Measurements from ENCODE around the gene B3GALNT2. TPM values are rescaled to one million over a fixed set of nuclear protein-coding genes. Genes with fewer than 3 reads are reported as not detected.
A peak's percentile ranks its signal among the peaks of the same experiment; 100 is the strongest.

Gene B3GALNT2
- total RNA-seq, 1 experiment from 2014 or later: 26.4 TPM

- Histone ChIP-seq H3F3A (ENCODE audit: low read length, unreplicated experiment) (no peaks in the 10 kb centered on the region), H3K79me2 (ENCODE audit: low read length) (peaks cover 17% of the 10 kb centered on the region), H3K4me1 (ENCODE audit: insufficient read depth, low read length) (no peaks in the 10 kb centered on the region), H3K4me2 (ENCODE audit: low read length) (no peak overlapping the region), H3K9me2 (replicated peaks; ENCODE audit: low read length) (no peaks in the 10 kb centered on the region), H3K27ac (ENCODE audit: low read length) (no peak overlapping the region), H3K9me3 (ENCODE audit: low read length) (no peaks in the 10 kb centered on the region), H3K36me3 (ENCODE audit: low read depth, low read length) (no peaks in the 10 kb centered on the region), H3K9ac (ENCODE audit: low read length) (no peak overlapping the region), H3K4me3 (ENCODE audit: low read length) (no peak overlapping the region), H2AFZ (ENCODE audit: low read length) (no peak overlapping the region), H4K20me1 (ENCODE audit: low read length) (no peaks in the 10 kb centered on the region), H3K27me3 (ENCODE audit: low read length) (no peaks in the 10 kb centered on the region)
- TF ChIP-seq, protein P1, sequence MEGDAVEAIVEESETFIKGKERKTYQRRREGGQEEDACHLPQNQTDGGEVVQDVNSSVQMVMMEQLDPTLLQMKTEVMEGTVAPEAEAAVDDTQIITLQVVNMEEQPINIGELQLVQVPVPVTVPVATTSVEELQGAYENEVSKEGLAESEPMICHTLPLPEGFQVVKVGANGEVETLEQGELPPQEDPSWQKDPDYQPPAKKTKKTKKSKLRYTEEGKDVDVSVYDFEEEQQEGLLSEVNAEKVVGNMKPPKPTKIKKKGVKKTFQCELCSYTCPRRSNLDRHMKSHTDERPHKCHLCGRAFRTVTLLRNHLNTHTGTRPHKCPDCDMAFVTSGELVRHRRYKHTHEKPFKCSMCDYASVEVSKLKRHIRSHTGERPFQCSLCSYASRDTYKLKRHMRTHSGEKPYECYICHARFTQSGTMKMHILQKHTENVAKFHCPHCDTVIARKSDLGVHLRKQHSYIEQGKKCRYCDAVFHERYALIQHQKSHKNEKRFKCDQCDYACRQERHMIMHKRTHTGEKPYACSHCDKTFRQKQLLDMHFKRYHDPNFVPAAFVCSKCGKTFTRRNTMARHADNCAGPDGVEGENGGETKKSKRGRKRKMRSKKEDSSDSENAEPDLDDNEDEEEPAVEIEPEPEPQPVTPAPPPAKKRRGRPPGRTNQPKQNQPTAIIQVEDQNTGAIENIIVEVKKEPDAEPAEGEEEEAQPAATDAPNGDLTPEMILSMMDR (conservative IDR thresholded peaks at IDR 0.05; ENCODE audit: low read depth, low read length): no peak
- no peak for TF ChIP-seq EZH2 (IDR thresholded peaks at IDR 0.05; ENCODE audit: low read length, unreplicated experiment)
- no peak for TF ChIP-seq EZH2phosphoT487 (IDR thresholded peaks at IDR 0.05; ENCODE audit: borderline replicate concordance, low read length)
- no TSS peak for BruUV-seq (replicated peaks)
- CTCF ChIA-PET: no interaction called here
- POLR2A ChIA-PET (ENCODE audit: unreplicated experiment): no interaction called here
- ATAC-seq: no peak
- DNase-seq: no peak
- intact Hi-C loops (cut with micrococcal nuclease): no loop called here
Observed at GRCh38 chr1:235403593-235403992, 100.7 kb downstream of the B3GALNT2 start.

DNA sequence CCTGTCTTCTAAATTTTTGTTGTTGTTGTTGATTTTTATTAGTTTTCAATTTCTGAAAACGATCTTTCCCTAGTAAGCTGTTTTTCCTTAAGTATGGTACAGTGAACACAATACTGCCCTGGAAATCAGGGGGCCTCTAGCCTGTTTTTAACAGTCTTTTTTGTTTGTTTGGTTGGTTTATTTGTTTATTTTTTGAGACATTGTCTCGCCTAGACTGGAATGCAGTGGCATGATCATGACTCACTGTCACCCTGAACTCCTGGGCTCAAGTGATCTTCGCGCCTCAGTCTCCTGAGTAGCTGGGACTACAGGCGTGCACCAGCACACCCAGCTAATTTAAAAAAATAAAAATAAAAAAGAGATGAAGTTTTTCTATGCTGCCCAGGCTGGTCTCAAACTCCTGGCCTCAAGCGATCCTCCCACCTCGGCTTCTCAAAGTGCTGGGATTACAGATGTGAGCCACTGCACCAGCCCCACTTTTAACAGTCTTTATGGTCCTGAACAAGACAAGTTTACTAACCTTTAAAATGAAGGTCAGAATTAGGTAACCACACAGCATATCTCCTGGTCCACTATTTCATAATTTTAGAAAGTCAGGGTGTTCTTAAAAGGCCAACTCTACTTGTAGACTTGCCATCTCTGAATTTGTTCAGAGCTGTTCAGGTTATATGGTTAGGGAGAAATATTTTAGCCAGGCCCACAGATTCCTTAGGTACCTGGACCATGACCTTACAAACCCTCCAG is 101.6 kb downstream of the B3GALNT2 start:
- Histone ChIP-seq H3K27me3 (ENCODE audit: low read length) (no peaks in the 10 kb centered on the region), H3K27ac (ENCODE audit: low read length) (no peak overlapping the region), H3K4me3 (ENCODE audit: low read length) (no peak overlapping the region), H3K4me2 (ENCODE audit: low read length) (no peak overlapping the region), H3K36me3 (ENCODE audit: low read depth, low read length) (no peaks in the 10 kb centered on the region), H4K20me1 (ENCODE audit: low read length) (no peaks in the 10 kb centered on the region), H2AFZ (ENCODE audit: low read length) (no peak overlapping the region), H3K9me3 (ENCODE audit: low read length) (no peaks in the 10 kb centered on the region), H3F3A (ENCODE audit: low read length, unreplicated experiment) (no peaks in the 10 kb centered on the region), H3K79me2 (ENCODE audit: low read length) (peaks cover 20% of the 10 kb centered on the region), H3K9ac (ENCODE audit: low read length) (no peak overlapping the region), H3K9me2 (replicated peaks; ENCODE audit: low read length) (no peaks in the 10 kb centered on the region), H3K4me1 (ENCODE audit: insufficient read depth, low read length) (0 out of 2 replicates have a peak, but pooled peaks cover 3% of the 10 kb centered on the region)
- intact Hi-C loops (cut with micrococcal nuclease): no loop called here
- POLR2A ChIA-PET (ENCODE audit: unreplicated experiment): no interaction called here
- peak; percentile 13 for DNase-seq
- no peak for TF ChIP-seq EZH2 (IDR thresholded peaks at IDR 0.05; ENCODE audit: low read length, unreplicated experiment)
- TF ChIP-seq EZH2phosphoT487 (IDR thresholded peaks at IDR 0.05; ENCODE audit: borderline replicate concordance, low read length): no peak
- TF ChIP-seq, protein P1 (conservative IDR thresholded peaks at IDR 0.05; ENCODE audit: low read depth, low read length): no peak
- CTCF ChIA-PET: no interaction called here
- ATAC-seq: peak; percentile 31; the same call in 1 of the 2 replicates
- BruUV-seq (replicated peaks): no TSS peak

DNA sequence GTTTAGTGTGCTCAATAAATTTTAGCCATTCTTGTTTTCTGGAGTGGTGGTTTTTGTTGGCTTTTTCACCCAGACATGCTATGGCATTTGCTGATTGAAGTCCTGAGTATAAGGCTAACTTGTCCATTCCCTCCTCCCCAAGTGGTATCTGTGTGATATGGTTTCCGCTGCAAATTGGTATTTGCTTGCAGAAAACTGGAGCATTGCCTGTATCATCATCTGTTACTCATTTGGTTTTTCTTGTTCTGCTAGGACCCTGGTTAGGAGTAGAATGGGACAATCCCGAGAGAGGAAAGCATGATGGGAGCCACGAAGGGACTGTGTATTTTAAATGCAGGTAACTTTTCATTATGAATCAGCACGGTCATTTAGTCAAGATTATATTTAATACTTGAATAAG is 103.0 kb downstream of the B3GALNT2 start:
- H3K4me1 ChIP-seq (ENCODE audit: insufficient read depth, low read length): peaks cover 8% of the 10 kb centered on the region; the same call in 1 of the 2 replicates
- no peak for ATAC-seq
- H3F3A ChIP-seq (ENCODE audit: low read length, unreplicated experiment): no peaks in the 10 kb centered on the region
- TF ChIP-seq EZH2phosphoT487 (IDR thresholded peaks at IDR 0.05; ENCODE audit: borderline replicate concordance, low read length): no peak
- TF ChIP-seq EZH2 (IDR thresholded peaks at IDR 0.05; ENCODE audit: low read length, unreplicated experiment): no peak
- TF ChIP-seq, protein P1 (conservative IDR thresholded peaks at IDR 0.05; ENCODE audit: low read depth, low read length): no peak
- POLR2A ChIA-PET (ENCODE audit: unreplicated experiment): no interaction called here
- CTCF ChIA-PET: no interaction called here
- H4K20me1 ChIP-seq (ENCODE audit: low read length): no peaks in the 10 kb centered on the region
- H3K27ac ChIP-seq (ENCODE audit: low read length): no peak overlapping the region
- no peaks in the 10 kb centered on the region for H3K9me2 ChIP-seq (replicated peaks; ENCODE audit: low read length)
- H3K27me3 ChIP-seq (ENCODE audit: low read length): no peaks in the 10 kb centered on the region
- DNase-seq: no peak
- no peaks in the 10 kb centered on the region for H3K36me3 ChIP-seq (ENCODE audit: low read depth, low read length)
- H3K4me3 ChIP-seq (ENCODE audit: low read length): no peak overlapping the region
- no peaks in the 10 kb centered on the region for H3K9me3 ChIP-seq (ENCODE audit: low read length)
- intact Hi-C loops (cut with micrococcal nuclease): no loop called here
- no peak overlapping the region for H2AFZ ChIP-seq (ENCODE audit: low read length)
- BruUV-seq (replicated peaks): no TSS peak
- peaks cover 20% of the 10 kb centered on the region for H3K79me2 ChIP-seq (ENCODE audit: low read length)
- H3K9ac ChIP-seq (ENCODE audit: low read length): no peak overlapping the region
- H3K4me2 ChIP-seq (ENCODE audit: low read length): no peak overlapping the region

All from PC-3 (cell line).